CD4-positive, CD25-positive, alpha-beta regulatory T cell (primary cell): ENCODE data around the gene UGDH. TPM values are rescaled to one million over a fixed set of nuclear protein-coding genes. Genes with fewer than 3 reads are reported as not detected.
A peak's percentile ranks its signal among the peaks of the same experiment; 100 is the strongest.

Experiments used
- ATAC-seq, 2 donors: fragments of 150-1000 bp; cut with Tn5 transposase; one replicate each; pipeline ENCODE4 v1.10.0; 2021; ENCODE audit warnings: low read depth in 2 of 2, moderate number of reproducible peaks in 2 of 2, moderate library complexity in 1 of 2
- DNase-seq, 3 donors: peaks; one replicate each; pipeline versions ENCODE4 v3.0.0 to v3.0.0-alpha.2; 2012 to 2022; ENCODE audit warnings: mixed read lengths in 1 of 3
- H3K27ac ChIP-seq: one replicate; pipeline ENCODE4 v1.7.0; 2013; ENCODE audit warnings: mild to moderate bottlenecking, low read length; ENCODE audit not compliant: insufficient read depth, poor library complexity, severe bottlenecking
- H3K27me3 ChIP-seq: one replicate; pipeline ENCODE4 v1.7.0; 2013; ENCODE audit warnings: low read length; ENCODE audit not compliant: control insufficient read depth, insufficient read depth
- H3K36me3 ChIP-seq: one replicate; pipeline ENCODE4 v1.7.0; 2013; ENCODE audit warnings: mild to moderate bottlenecking, low read length, moderate library complexity; ENCODE audit not compliant: control insufficient read depth, insufficient read depth
- H3K4me1 ChIP-seq: 2 replicates; pipeline ENCODE4 v1.7.0; 2013; ENCODE audit warnings: mild to moderate bottlenecking, low read length; ENCODE audit not compliant: insufficient read depth, control insufficient read depth, poor library complexity, severe bottlenecking
- H3K4me3 ChIP-seq: one replicate; pipeline ENCODE4 v1.7.0; 2013; ENCODE audit warnings: low read depth, mild to moderate bottlenecking, low read length, moderate library complexity
- H3K9me3 ChIP-seq, 2 experiments: 1 replicate in 1 of 2; 2 replicates in 1 of 2; pipeline ENCODE4 v1.7.0; 2013; ENCODE audit warnings: low read length in 2 of 2, mild to moderate bottlenecking in 1 of 2, moderate library complexity in 1 of 2; ENCODE audit not compliant: control insufficient read depth in 2 of 2
- H3K27ac Mint-ChIP-seq, 3 donors: one replicate each; pipeline ENCODE4 v1.8.0; 2020 to 2022; ENCODE audit warnings: mild to moderate bottlenecking in 3 of 3, mixed read lengths in 3 of 3, moderate library complexity in 2 of 3
- H3K27me3 Mint-ChIP-seq: one replicate; pipeline ENCODE4 v1.8.0; 2022; ENCODE audit warnings: mild to moderate bottlenecking, mixed read lengths
- H3K36me3 Mint-ChIP-seq: one replicate; pipeline ENCODE4 v1.8.0; 2020; ENCODE audit warnings: mixed read lengths
- H3K4me1 Mint-ChIP-seq, 4 donors: one replicate each; pipeline ENCODE4 v1.8.0; 2020 to 2022; ENCODE audit warnings: mixed read lengths in 4 of 4, mild to moderate bottlenecking in 1 of 4
- H3K4me3 Mint-ChIP-seq, 4 donors: one replicate each; pipeline ENCODE4 v1.8.0; 2020 to 2022; ENCODE audit warnings: mild to moderate bottlenecking in 4 of 4, mixed read lengths in 4 of 4, moderate library complexity in 3 of 4
- H3K9me3 Mint-ChIP-seq, 7 donors: one replicate each; pipeline ENCODE4 v1.8.0; 2020 to 2022; ENCODE audit warnings: mixed read lengths in 7 of 7, mild to moderate bottlenecking in 3 of 7, moderate library complexity in 2 of 7
- polyA plus RNA-seq, 4 donors: library from polyadenylated mRNA; unstranded; fragments of 300-500 nt; fragmentation: Illumina TruSeq; gene quantifications; one replicate each; pipeline ENCODE4 v1.2.3, GENCODE V29; 2021
- total RNA-seq: library from RNA; stranded (reverse); gene quantifications from one replicate; pipeline ENCODE4 v1.2.3, GENCODE V29; 2022

The UGDH gene
- total and polyA plus RNA-seq, 5 donors from 2014 or later, result 6.7 to 23.1 (median 18.9) TPM

- ATAC-seq (no peak), DNase-seq (no peak)
- H3K4me3 ChIP-seq, result no peak overlapping the region
- no peak overlapping the region for H3K27ac ChIP-seq
- Mint-ChIP-seq H3K36me3 (peaks cover 59% of the 10 kb centered on the region), H3K27me3 (peaks cover 5% of the 10 kb centered on the region), H3K27ac (no peak overlapping the region), H3K4me3 (peak overlapping the region in 3 of 4 donors; percentile 12 to 93 (median 24)), H3K9me3 (no peaks in the 10 kb centered on the region), H3K4me1 (peaks cover 22 to 59% (median 38%) of the 10 kb centered on the region in 4 donors)
- H3K4me1 ChIP-seq, result peaks cover 33% of the 10 kb centered on the region
- peaks cover 65% of the 10 kb centered on the region for H3K36me3 ChIP-seq
- no peaks in the 10 kb centered on the region for H3K9me3 ChIP-seq
- no peaks in the 10 kb centered on the region for H3K27me3 ChIP-seq
Observed at GRCh38 chr4:39455486-39455885, 71.8 kb downstream of the UGDH start.

GRCh38 chr4:39453738-39454137 lies 73.5 kb downstream of the UGDH start:
- H3K9me3 ChIP-seq, result no peaks in the 10 kb centered on the region
- Mint-ChIP-seq H3K27me3 (peaks cover 5% of the 10 kb centered on the region), H3K27ac (no peak overlapping the region), H3K4me1 (peaks cover 19 to 56% (median 29%) of the 10 kb centered on the region in 4 donors), H3K9me3 (no peaks in the 10 kb centered on the region), H3K4me3 (peak overlapping the region in 2 of 4 donors; percentile 17 to 53), H3K36me3 (peaks cover 59% of the 10 kb centered on the region)
- ATAC-seq (no peak), DNase-seq (no peak)
- peaks cover 65% of the 10 kb centered on the region for H3K36me3 ChIP-seq
- no peak overlapping the region for H3K4me3 ChIP-seq
- H3K4me1 ChIP-seq, result peaks cover 29% of the 10 kb centered on the region
- no peaks in the 10 kb centered on the region for H3K27me3 ChIP-seq
- no peak overlapping the region for H3K27ac ChIP-seq

DNA sequence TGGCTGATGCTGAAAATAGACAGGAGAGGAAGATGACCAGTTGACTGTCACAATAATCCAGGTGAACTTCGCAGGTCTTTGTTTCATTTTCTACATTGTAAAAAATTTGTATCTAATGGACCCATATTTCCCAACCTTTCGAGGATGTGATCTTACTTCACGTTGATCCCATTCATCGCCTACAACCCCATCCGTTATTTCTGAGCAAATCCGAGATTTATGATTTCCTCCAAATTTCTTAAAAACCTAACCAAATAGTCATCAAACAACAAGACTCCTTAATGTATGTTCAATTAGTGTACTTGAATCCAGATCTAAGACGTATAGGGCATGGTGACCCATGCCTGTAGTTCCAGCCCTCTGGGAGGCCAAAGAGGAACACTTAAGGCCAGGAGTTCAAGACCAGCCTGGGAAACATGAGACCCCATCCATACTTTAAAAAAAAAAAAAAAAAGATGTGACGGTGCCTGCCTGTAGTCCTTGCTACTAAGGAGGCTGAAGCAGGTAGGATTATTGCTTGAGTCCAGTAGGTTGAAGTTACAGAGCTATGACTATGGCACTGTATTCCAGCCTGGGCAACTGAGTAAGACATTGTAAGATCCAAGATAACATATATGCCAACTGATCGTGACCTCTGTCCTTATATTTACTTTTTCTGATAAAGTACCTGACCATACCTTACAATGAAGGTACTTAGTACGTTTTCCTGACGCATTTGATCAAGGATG lies 74.2 kb downstream of the UGDH start:
- Mint-ChIP-seq H3K4me1 (peaks cover 19 to 49% (median 28%) of the 10 kb centered on the region in 4 donors), H3K27ac (peak overlapping the region in 1 of 3 donors; percentile 3), H3K36me3 (peaks cover 52% of the 10 kb centered on the region), H3K4me3 (no peak overlapping the region), H3K9me3 (no peaks in the 10 kb centered on the region), H3K27me3 (no peaks in the 10 kb centered on the region)
- no peaks in the 10 kb centered on the region for H3K9me3 ChIP-seq
- DNase-seq (no peak), ATAC-seq (no peak)
- no peak overlapping the region for H3K4me3 ChIP-seq
- peaks cover 65% of the 10 kb centered on the region for H3K36me3 ChIP-seq
- peaks cover 25% of the 10 kb centered on the region for H3K4me1 ChIP-seq
- no peaks in the 10 kb centered on the region for H3K27me3 ChIP-seq
- H3K27ac ChIP-seq, result no peak overlapping the region

GRCh38 chr4:39452153-39452859 lies 74.9 kb downstream of the UGDH start:
- H3K27me3 ChIP-seq, result no peaks in the 10 kb centered on the region
- Mint-ChIP-seq H3K9me3 (no peaks in the 10 kb centered on the region), H3K27me3 (no peaks in the 10 kb centered on the region), H3K27ac (peak overlapping the region in 2 of 3 donors; percentile 3 to 47), H3K4me1 (peaks cover 15 to 46% (median 26%) of the 10 kb centered on the region in 4 donors), H3K4me3 (no peak overlapping the region), H3K36me3 (peaks cover 45% of the 10 kb centered on the region)
- H3K9me3 ChIP-seq, result no peaks in the 10 kb centered on the region
- no peak for DNase-seq
- H3K4me1 ChIP-seq, result peaks cover 19% of the 10 kb centered on the region
- ATAC-seq, result no peak
- H3K27ac ChIP-seq, result no peak overlapping the region
- peaks cover 61% of the 10 kb centered on the region for H3K36me3 ChIP-seq
- no peak overlapping the region for H3K4me3 ChIP-seq

DNA sequence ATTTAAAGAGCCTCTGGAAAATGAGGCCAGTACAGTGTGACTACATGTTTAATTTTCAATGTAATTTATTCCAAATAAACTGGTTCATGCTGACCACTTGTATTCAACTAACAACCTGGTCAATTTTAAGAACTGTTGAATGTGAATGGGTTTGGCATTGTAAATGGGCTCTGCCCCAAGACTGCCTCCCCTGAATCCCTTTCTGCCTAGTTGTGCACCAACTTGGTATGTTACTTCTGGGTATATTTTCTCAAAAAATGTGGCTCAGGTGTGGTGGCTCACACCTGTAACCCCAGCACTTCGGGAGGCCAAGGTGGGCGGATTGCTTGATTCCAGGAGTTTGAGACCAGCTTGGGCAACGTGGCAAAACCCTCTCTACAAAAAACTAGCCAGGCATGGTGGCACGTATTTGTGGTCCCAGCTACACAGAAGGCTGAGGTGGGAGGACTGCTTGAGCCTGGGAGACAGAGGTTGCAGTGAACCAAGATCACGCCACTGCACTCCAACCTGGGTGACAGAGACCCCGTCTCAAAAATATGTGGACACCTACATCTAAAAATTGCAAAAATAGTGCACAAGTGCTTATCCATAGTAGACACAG lies 75.7 kb downstream of the UGDH start:
- no peaks in the 10 kb centered on the region for H3K9me3 Mint-ChIP-seq
- H3K9me3 ChIP-seq, result no peaks in the 10 kb centered on the region
- H3K27ac Mint-ChIP-seq, result peak overlapping the region in 2 of 3 donors; percentile 32 to 62
- no peak for ATAC-seq
- H3K4me1 ChIP-seq, result peaks cover 19% of the 10 kb centered on the region
- H3K4me1 Mint-ChIP-seq, result peaks cover 9 to 39% (median 21%) of the 10 kb centered on the region in 4 donors
- H3K27me3 Mint-ChIP-seq, result no peaks in the 10 kb centered on the region
- no peak overlapping the region for H3K27ac ChIP-seq
- H3K36me3 Mint-ChIP-seq, result peaks cover 37% of the 10 kb centered on the region
- no peak overlapping the region for H3K4me3 ChIP-seq
- DNase-seq, result no peak
- H3K4me3 Mint-ChIP-seq, result no peak overlapping the region
- peaks cover 53% of the 10 kb centered on the region for H3K36me3 ChIP-seq
- H3K27me3 ChIP-seq, result no peaks in the 10 kb centered on the region

DNA sequence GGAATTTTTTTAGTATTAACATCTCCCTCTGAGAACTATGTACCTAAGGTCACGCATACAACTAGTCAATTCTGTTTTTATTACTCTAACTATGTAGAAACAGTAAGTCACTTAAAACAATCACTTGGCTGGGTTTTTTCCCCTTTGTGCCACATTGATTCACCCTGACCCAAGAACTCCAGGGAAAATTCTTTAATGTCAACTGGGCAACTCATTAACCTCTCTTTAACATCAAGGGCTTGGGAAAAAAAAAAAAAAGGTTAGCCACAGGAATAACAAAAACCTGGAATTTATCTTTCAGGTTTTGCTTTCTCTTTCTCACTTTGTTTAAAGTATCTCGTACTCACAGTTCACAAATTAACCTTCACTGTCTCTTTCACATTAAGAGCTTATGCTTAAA lies 76.6 kb downstream of the UGDH start:
- DNase-seq (no peak), ATAC-seq (no peak)
- Mint-ChIP-seq H3K4me1 (peaks cover 8 to 30% (median 15%) of the 10 kb centered on the region in 4 donors), H3K27ac (peak overlapping the region in 1 of 3 donors; percentile 65), H3K36me3 (peaks cover 32% of the 10 kb centered on the region), H3K27me3 (no peaks in the 10 kb centered on the region), H3K9me3 (no peaks in the 10 kb centered on the region), H3K4me3 (no peak overlapping the region)
- H3K4me3 ChIP-seq, result no peak overlapping the region
- H3K27ac ChIP-seq, result no peak overlapping the region
- H3K36me3 ChIP-seq, result peaks cover 44% of the 10 kb centered on the region
- H3K27me3 ChIP-seq, result no peaks in the 10 kb centered on the region
- peaks cover 10% of the 10 kb centered on the region for H3K4me1 ChIP-seq
- H3K9me3 ChIP-seq, result no peaks in the 10 kb centered on the region
